HepG2 (cell line): ENCODE measurements around the gene MAPK1. TPM values are rescaled to one million over a fixed set of nuclear protein-coding genes. Genes with fewer than 3 reads are reported as not detected.

Experiments used
- ASH2L ChIP-seq: fragments of 300-600, 200-600 bp; sonication (generic); IDR thresholded peaks from 2 replicates; pipeline ENCODE4 v1.7.0; 2017; ENCODE audit warnings: low read depth, mild to moderate bottlenecking, moderate library complexity, mixed read lengths, low read length; ENCODE audit not compliant: insufficient read length
- NFIC ChIP-seq: IDR thresholded peaks from 2 replicates; pipeline ENCODE4 v1.6.1; 2012; ENCODE audit warnings: mild to moderate bottlenecking, low read length, inconsistent platforms
- PHF21A ChIP-seq: sonication (generic); formaldehyde crosslinking; IDR thresholded peaks from 2 replicates; pipeline ENCODE4 v1.5.0; 2020; ENCODE audit warnings: mild to moderate bottlenecking, missing genetic modification reagents
- SAP130 ChIP-seq: IDR thresholded peaks from 2 replicates; pipeline ENCODE4 v1.6.1; 2016; ENCODE audit warnings: low read depth
- SOX13 ChIP-seq, 3 experiments: fragments of 450-650 bp in 1 of 3; sonication (generic) in 1 of 3; formaldehyde crosslinking in 1 of 3; IDR thresholded peaks in 2 of 3; conservative IDR thresholded peaks in 1 of 3; 2 replicates each; pipeline versions ENCODE4 v1.5.0 to v1.6.1; 2016 to 2020; ENCODE audit warnings: antibody characterized with exemption in 1 of 3, mild to moderate bottlenecking in 1 of 3, missing compliant biosample characterization in 1 of 3, missing genetic modification reagents in 1 of 3, moderate library complexity in 1 of 3
- ZC3H4 ChIP-seq: sonication (generic); formaldehyde crosslinking; IDR thresholded peaks from 2 replicates; pipeline ENCODE4 v1.4.0; 2020; ENCODE audit warnings: missing genetic modification reagents, borderline replicate concordance
- ZNF143 ChIP-seq: sonication (generic); formaldehyde crosslinking; IDR thresholded peaks from 2 replicates; pipeline ENCODE4 v1.4.0; 2020; ENCODE audit warnings: missing genetic modification reagents
- ZNF264 ChIP-seq: sonication (generic); formaldehyde crosslinking; IDR thresholded peaks from 2 replicates; pipeline ENCODE4 v1.4.0; 2020; ENCODE audit warnings: missing genetic modification reagents
- ZNF326 ChIP-seq: sonication (generic); formaldehyde crosslinking; IDR thresholded peaks from 2 replicates; pipeline ENCODE4 v1.4.0; 2020; ENCODE audit warnings: missing genetic modification reagents, borderline replicate concordance
- ZNF468 ChIP-seq: sonication (generic); formaldehyde crosslinking; IDR thresholded peaks from 2 replicates; pipeline ENCODE4 v1.8.0; 2022; ENCODE audit warnings: mild to moderate bottlenecking, moderate library complexity, missing genetic modification reagents
- ZNF570 ChIP-seq: sonication (generic); formaldehyde crosslinking; IDR thresholded peaks from 2 replicates; pipeline ENCODE4 v1.4.0; 2020; ENCODE audit warnings: mild to moderate bottlenecking, missing genetic modification reagents, borderline replicate concordance
- polyA plus RNA-seq, 8 experiments: library from polyadenylated mRNA; depleted of rRNA in 3 of 8; stranded (reverse) in 7 of 8; unstranded in 1 of 8; fragments of >200 nt; fragmentation: Illumina TruSeq in 4 of 8; extraction: Trizol in 4 of 8; gene quantifications; 2 replicates each; pipeline versions ENCODE4 v1.2.1 to v1.2.3, GENCODE V29; 2011 to 2016; ENCODE audit warnings: low read depth in 4 of 8, missing spikeins in 1 of 8, mixed read lengths in 1 of 8; ENCODE audit not compliant: insufficient read depth in 1 of 8
- total RNA-seq, 5 experiments: library from RNA; depleted of rRNA; stranded (reverse); fragments of >200 nt; fragmentation: Illumina TruSeq; extraction: Trizol; gene quantifications; 2 replicates each; pipeline ENCODE4 v1.2.3, GENCODE V29; 2016; ENCODE audit warnings: low read depth in 1 of 5
- TF ChIP-seq, protein P1 (sequence below): sonication (generic); formaldehyde crosslinking; conservative IDR thresholded peaks from 2 replicates; pipeline ENCODE4 v1.4.0; 2020; ENCODE audit warnings: mild to moderate bottlenecking, missing genetic modification reagents, moderate library complexity
- TF ChIP-seq, protein P2 (sequence below): sonication (generic); formaldehyde crosslinking; IDR thresholded peaks from 2 replicates; pipeline ENCODE4 v1.9.0; 2022; ENCODE audit warnings: low read depth, missing genetic modification reagents
- TF ChIP-seq, protein P3 (sequence below), 2 experiments: sonication (generic) in 1 of 2; formaldehyde crosslinking in 1 of 2; IDR thresholded peaks; 2 replicates each; pipeline versions ENCODE4 v1.4.0 to v1.6.1; 2016 to 2020; ENCODE audit warnings: borderline replicate concordance in 1 of 2, low read depth in 1 of 2, mild to moderate bottlenecking in 1 of 2, missing genetic modification reagents in 1 of 2
- TF ChIP-seq, protein P4 (sequence below): sonication (generic); formaldehyde crosslinking; IDR thresholded peaks from 2 replicates; pipeline ENCODE4 v1.4.0; 2020; ENCODE audit warnings: missing genetic modification reagents, borderline replicate concordance

Gene MAPK1
- total and polyA plus RNA-seq, 2 of the 13 experiments (the other 11 are each of a cell fraction or from before 2014, with no cell fraction given): 107 to 114 TPM

DNA sequence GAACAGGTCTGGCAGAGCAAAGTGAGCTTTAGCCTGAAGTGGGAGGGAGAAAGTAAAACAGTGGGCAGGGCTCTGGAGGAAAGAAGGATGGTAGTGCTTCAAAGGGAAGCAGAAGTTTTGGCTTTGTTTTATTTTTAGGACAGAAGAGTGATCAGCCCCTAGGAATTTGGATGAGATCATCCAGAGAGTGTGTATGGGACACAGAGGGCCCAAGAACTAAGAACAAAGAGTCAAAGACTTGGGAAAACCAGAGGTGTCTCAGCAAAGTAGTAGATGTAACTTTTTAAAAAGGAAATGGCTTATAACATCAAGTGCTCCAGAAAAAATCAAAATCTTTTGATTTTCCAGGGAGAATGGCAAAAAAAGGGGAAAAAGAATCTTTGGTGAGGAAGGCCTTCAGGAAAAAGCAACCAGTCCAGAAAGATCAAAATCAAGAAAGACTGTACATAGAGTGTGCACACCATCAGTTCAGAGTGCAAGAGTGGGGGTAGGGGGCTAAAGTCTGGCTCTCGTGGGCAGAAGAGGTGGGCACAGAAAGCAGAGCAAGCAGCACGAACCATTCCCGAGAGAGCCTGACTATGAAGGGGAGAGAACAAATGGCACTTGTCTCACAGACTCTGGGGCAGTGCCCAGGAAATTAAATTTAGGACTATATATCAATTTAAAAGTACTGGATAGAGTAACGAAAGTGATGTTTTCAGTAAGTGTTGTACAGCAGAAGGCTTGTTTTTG is 30.0 kb downstream of the MAPK1 start (continued):
- TF ChIP-seq, protein P1, sequence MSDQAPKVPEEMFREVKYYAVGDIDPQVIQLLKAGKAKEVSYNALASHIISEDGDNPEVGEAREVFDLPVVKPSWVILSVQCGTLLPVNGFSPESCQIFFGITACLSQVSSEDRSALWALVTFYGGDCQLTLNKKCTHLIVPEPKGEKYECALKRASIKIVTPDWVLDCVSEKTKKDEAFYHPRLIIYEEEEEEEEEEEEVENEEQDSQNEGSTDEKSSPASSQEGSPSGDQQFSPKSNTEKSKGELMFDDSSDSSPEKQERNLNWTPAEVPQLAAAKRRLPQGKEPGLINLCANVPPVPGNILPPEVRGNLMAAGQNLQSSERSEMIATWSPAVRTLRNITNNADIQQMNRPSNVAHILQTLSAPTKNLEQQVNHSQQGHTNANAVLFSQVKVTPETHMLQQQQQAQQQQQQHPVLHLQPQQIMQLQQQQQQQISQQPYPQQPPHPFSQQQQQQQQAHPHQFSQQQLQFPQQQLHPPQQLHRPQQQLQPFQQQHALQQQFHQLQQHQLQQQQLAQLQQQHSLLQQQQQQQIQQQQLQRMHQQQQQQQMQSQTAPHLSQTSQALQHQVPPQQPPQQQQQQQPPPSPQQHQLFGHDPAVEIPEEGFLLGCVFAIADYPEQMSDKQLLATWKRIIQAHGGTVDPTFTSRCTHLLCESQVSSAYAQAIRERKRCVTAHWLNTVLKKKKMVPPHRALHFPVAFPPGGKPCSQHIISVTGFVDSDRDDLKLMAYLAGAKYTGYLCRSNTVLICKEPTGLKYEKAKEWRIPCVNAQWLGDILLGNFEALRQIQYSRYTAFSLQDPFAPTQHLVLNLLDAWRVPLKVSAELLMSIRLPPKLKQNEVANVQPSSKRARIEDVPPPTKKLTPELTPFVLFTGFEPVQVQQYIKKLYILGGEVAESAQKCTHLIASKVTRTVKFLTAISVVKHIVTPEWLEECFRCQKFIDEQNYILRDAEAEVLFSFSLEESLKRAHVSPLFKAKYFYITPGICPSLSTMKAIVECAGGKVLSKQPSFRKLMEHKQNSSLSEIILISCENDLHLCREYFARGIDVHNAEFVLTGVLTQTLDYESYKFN: peak; percentile 74
- 0 out of 2 replicates have a peak, but pooled peaks have one; percentile 7 for TF ChIP-seq SAP130 (CRISPR knock-in tag)
- no peak for TF ChIP-seq ZNF264
- TF ChIP-seq ZNF326: no peak
- TF ChIP-seq SOX13 (IDR thresholded peaks at IDR 0.05): no peak
- TF ChIP-seq SOX13 (CRISPR knock-in tag; conservative IDR thresholded peaks at IDR 0.05 in 1 of 2, IDR thresholded peaks at IDR 0.05 in 1 of 2): peak in 1 of 2 experiments; percentile 30; a peak in 1 of 4 replicates
- TF ChIP-seq, protein P2, sequence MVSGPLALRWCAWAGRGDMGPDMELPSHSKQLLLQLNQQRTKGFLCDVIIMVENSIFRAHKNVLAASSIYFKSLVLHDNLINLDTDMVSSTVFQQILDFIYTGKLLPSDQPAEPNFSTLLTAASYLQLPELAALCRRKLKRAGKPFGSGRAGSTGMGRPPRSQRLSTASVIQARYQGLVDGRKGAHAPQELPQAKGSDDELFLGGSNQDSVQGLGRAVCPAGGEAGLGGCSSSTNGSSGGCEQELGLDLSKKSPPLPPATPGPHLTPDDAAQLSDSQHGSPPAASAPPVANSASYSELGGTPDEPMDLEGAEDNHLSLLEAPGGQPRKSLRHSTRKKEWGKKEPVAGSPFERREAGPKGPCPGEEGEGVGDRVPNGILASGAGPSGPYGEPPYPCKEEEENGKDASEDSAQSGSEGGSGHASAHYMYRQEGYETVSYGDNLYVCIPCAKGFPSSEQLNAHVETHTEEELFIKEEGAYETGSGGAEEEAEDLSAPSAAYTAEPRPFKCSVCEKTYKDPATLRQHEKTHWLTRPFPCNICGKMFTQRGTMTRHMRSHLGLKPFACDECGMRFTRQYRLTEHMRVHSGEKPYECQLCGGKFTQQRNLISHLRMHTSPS (CRISPR knock-in tag): 0 out of 2 replicates have a peak, but pooled peaks have one; percentile 60
- peak; percentile 74 for TF ChIP-seq ASH2L
- TF ChIP-seq ZNF143 (CRISPR knock-in tag): no peak
- no peak for TF ChIP-seq ZC3H4 (CRISPR knock-in tag)
- TF ChIP-seq, protein P3, sequence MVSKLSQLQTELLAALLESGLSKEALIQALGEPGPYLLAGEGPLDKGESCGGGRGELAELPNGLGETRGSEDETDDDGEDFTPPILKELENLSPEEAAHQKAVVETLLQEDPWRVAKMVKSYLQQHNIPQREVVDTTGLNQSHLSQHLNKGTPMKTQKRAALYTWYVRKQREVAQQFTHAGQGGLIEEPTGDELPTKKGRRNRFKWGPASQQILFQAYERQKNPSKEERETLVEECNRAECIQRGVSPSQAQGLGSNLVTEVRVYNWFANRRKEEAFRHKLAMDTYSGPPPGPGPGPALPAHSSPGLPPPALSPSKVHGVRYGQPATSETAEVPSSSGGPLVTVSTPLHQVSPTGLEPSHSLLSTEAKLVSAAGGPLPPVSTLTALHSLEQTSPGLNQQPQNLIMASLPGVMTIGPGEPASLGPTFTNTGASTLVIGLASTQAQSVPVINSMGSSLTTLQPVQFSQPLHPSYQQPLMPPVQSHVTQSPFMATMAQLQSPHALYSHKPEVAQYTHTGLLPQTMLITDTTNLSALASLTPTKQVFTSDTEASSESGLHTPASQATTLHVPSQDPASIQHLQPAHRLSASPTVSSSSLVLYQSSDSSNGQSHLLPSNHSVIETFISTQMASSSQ (IDR thresholded peaks at IDR 0.05; ENCODE audit: low read depth): no peak
- TF ChIP-seq, protein P3 (CRISPR knock-in tag; IDR thresholded peaks at IDR 0.05; ENCODE audit: borderline replicate concordance): no peak
- no peak for TF ChIP-seq ZNF468 (CRISPR knock-in tag)
- TF ChIP-seq, protein P4, sequence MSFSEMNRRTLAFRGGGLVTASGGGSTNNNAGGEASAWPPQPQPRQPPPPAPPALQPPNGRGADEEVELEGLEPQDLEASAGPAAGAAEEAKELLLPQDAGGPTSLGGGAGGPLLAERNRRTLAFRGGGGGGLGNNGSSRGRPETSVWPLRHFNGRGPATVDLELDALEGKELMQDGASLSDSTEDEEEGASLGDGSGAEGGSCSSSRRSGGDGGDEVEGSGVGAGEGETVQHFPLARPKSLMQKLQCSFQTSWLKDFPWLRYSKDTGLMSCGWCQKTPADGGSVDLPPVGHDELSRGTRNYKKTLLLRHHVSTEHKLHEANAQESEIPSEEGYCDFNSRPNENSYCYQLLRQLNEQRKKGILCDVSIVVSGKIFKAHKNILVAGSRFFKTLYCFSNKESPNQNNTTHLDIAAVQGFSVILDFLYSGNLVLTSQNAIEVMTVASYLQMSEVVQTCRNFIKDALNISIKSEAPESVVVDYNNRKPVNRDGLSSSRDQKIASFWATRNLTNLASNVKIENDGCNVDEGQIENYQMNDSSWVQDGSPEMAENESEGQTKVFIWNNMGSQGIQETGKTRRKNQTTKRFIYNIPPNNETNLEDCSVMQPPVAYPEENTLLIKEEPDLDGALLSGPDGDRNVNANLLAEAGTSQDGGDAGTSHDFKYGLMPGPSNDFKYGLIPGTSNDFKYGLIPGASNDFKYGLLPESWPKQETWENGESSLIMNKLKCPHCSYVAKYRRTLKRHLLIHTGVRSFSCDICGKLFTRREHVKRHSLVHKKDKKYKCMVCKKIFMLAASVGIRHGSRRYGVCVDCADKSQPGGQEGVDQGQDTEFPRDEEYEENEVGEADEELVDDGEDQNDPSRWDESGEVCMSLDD: no peak
- TF ChIP-seq ZNF570 (CRISPR knock-in tag): no peak
- no peak for TF ChIP-seq NFIC
- TF ChIP-seq PHF21A (CRISPR knock-in tag): no peak
